Stimulated activated CD8-positive, alpha-beta memory T cell treated with anti-CD3 and anti-CD28 coated beads, Interleukin-2, amount 100 ng/mL, for 48 hours (primary cell): ENCODE results near the gene LAMA3.
A peak's percentile ranks its signal among the peaks of the same experiment; 100 is the strongest.

Source experiments
- DNase-seq, 2 donors: peaks; one replicate each; pipeline ENCODE4 v3.0.0-alpha.2; 2020; ENCODE audit warnings: low read depth in 2 of 2

The LAMA3 gene

DNA sequence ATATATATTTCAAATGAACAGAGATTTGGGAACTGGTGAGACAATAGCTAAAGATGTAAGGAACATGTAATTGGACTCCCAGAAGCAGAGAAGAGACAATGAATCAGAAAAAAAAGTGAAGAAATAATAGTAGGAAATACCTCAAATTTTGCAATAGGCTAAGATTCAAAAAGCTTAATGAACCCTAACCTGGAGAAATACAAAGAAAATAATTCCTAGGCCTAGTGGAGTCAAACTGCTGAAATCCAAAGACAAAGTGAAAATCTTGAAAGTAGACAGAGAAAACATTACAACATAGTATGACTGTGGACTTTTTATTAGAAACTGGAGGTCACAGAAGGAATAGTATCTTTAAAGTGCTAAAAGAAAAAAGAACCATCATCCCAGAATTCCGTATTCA lies 76.7 kb downstream of the LAMA3 start:
- DNase-seq, result no peak

DNA sequence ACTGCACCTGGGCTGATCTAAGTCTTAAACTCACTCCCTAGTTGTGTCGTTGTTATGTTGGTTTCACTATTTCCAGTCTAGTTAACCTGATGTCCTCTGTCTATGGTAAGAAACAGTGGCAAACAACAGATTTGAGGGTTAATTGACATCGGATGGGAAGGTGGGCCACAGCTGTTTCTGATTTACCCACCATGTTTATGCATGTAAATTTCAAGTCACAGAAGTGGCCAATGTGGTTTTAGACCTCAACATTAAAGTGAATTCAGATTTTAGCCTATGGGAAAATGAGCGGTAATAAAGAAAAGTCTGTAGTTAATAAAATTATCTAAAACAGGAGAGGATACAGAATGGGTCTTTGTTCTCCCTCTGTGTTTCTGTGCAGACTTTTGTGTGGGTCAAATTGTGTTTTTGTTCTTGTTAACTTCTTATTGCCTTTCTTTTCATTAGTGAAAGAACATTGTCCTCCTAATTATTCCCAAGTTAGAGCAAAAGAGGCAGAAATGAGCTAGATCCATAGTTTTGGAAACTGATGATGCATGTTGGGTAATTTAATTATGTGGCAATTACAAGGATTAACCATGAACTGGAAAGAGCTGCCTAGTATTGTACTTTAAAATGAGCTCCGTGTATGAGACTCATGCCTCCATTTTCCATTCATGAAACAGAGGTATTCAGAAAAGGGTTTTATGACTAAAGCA lies 83.2 kb downstream of the LAMA3 start:
- no peak for DNase-seq

DNA sequence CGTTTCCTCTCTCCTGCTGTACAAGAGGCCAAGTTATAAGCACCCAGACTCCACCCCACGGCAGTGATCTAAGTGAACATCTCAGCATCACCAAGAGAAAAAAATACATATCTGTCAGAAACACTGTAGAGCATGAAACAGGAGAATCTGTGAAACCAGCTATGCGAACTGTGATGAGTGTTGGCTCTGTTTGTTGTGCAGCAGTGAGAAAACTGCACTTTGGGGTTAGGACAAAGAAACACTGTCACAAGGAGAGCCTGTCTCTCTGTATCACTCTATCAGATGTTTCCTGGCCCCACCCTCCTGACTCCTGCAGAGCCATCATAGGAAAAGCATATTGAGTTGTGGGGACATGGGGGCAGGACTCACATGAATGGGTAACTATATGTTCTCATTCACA lies 87.1 kb downstream of the LAMA3 start:
- no peak for DNase-seq

DNA sequence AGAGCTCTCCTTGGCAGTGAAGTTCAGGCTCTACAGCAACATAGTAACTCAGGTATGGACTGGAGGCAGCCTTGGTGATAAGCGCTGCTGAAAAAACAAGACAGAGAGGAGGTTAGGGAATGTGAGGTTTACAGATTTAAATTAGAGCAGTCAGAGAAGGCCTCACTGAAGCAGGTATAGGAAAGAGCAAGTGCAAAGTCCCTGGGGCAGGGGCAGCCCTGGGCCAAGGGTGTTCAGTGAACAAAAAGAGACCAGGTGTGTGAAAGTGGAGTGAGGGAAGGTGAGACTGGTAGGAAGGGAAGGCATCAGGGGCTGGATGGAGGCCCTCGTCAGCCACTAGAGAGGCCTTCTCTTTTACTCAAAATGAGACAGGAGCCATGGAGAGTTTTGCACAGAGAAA lies 89.6 kb downstream of the LAMA3 start:
- DNase-seq, result no peak

DNA sequence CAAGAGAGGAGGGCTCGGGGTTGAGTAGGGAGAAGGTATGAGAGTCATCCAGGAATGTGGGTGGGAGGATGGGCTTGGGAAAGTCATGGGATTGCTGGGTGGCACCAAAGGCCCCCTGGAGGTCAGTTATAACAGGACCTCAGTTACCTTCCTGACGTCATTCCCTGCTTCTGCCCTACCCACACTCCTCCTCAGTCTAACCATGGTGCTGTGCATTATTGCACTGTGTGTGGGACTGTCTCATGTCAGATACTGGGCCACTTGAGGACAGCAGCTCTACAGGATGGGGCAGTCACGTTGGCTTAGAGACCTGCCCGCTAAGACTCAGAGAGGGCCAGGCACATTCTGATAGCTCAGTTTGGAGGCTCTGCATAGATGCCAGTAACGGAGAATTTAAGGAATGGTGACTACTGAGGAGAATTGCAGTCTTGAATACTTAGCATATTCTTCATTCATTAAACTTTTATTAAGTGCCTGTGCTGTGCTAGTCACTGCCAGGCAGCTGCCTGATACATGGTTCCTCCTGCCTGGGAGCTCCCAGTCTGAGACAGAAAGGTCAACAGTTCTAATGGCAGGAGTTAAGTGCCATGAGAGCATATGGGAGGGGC lies 90.5 kb downstream of the LAMA3 start:
- no peak for DNase-seq

DNA sequence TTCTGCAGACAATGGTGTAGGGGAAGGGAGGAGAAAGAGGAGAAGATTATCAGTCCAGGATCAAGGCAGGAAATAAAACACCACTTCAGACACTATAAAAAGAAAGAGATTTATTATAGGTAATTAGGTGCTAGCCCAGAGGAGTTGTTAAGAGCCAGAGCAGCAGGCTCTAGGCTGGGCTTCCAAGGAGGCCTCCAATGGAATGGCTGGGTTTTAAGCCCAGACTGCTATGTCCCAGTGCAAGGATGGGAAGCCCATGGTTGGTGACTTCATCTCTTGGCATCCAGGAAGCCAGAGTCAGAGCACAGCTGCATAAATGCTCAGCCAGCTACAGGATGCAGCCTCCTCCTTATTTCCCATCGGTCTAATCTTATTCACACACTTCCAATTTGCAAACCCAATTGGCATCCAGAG lies 95.6 kb downstream of the LAMA3 start:
- DNase-seq, result no peak

DNA sequence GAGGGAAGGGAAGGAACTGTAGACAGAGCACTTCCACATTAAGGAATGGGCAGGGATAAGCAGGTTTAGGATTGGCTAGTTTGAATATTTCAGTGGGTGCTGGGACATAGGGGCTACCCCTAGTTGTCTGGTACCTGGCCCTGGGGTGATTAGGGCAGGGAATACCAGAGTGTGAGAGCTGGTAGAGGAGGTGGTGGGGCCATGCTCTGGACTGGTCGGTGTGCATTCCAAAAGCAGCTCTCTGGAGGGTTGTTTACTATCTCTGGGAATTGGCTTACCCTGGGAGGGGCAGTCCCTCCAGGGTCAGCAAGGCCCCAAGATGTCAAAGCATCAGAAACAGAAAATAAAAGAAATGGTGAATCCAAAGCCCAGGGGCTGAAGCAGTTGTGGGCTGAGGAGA lies 103.8 kb downstream of the LAMA3 start:
- no peak for DNase-seq

DNA sequence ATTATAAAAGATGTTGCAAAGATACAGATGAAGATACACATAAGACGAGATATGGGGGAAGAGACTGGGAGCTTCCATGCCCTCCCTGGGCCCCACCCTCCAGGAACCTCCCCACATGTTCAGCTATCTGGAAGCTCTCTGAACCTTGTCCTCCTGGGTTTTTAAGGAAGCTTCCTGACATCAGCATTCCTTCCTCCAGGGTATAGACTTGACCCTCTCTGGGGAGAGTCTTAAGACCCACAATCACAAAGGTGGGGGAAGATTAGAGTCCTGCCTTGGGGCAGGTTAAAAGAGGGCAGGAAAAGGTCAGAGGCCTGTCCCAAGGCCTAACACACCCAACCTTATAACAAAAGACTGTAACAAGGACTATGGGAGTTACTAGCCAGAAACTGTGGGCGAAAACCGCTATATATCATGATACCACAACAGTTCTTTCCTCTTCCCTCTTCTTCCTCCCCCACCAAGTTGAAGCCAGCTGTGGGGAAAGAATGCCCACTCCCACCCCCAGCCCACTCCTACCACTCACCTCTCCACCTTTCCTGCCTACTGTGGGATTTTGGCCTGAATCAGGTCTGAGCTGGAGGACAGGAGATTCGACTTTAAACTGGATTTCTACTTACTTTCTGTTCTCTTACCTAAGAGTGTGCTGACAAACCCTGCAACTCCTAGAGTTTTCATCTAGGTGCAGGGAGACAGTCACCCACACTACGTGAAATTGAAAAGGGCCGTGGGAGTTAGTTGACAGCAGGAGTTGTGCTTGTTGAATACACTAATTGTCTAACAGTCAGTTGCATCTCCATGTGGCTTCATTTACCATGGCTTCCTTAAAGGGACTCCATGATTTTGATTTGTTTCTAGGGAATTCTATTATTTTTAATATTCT lies 105.0 kb downstream of the LAMA3 start:
- DNase-seq, result no peak

DNA sequence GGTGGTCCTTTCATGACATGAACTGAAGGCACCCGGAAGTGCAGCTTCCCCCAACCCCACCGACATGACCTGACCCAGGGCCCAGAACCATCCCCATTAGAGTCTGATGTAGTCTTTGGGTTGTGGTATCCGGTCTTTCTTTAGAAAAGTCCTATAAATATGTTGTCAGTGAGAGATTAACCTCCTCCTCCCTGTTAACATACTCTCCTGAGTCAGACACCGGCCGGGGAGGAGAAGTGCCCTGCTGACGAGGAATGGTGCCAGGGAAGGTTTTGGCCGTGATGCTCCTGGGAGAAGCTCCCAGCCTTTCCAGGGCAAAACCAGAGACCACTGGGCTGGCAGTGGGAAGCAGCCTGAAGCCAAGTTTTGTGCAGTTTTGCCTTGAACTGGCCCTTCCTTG lies 109.0 kb downstream of the LAMA3 start:
- no peak for DNase-seq

DNA sequence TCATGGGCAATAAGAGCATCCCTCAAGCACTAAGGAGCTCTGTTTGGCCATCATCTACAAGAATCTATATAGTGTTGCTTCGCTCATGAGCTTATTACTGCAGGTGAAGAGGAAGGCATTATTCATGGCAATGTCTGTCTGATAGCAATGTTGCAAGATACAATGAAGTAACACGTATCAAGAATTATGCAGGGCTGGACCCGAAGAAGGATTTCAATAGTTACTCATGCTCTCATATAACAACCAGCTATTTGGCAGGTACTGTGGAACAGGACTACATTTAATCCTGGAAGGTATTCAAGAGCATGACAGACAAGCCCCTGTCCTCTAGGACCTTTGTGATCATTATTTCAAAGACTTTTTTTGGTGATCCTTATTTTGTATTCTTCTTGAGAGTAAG lies 109.6 kb downstream of the LAMA3 start:
- DNase-seq, result no peak

DNA sequence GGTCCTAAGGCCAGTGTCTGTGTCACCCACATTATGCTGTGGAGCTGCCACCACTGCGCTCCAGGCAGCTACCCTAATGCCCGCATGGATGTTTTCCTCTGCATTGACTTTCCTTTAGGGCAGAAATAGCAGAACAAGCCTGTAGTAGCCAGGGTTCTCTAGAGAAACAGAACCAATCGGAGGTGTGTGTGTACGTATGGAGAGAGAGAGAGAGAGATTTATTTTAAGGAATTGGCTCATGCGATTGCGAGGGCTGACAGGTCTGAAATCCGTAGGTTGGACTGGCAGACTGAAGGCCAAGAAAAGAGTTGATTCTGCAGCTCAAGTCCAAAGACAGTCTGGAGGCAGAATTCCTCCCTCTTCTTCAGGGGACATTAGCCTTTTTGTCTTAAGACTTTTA lies 110.3 kb downstream of the LAMA3 start:
- no peak for DNase-seq

DNA sequence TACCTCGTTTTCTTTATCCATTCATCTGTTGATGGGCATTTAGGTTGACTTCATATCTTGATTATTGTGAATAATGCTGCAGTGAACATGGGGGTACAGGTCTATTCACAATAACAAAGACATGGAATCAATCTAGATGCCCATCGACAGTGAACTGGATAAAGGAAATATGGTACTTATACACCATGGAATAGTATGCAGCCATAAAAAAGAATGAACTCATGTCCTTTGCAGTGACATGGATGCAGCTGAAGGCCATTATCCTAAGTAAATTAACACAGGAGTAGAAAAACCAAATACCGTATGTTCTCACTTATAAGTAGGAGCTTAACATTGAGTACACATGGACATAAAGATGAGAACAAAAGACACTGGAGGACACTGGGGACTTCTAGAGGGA lies 111.6 kb downstream of the LAMA3 start:
- DNase-seq, result no peak

DNA sequence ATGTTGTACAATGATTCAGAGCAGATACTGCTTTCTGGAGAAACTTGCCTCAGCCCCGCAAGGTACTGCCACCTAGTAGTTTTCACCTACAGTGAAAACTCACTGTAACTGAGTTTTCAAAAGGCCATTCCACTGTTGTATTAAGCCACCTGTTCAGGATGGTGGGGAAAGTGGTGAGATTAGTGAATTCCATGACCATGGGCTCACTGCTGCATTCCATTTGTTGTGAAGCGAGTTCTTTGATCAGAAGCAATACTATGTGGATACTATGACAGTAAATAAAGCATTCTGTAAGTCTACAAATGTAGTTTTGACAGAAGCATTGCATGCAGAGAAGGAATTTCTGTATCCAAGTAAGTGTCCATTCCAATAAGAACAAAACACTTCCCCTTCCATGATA lies 113.6 kb downstream of the LAMA3 start:
- DNase-seq, result no peak

DNA sequence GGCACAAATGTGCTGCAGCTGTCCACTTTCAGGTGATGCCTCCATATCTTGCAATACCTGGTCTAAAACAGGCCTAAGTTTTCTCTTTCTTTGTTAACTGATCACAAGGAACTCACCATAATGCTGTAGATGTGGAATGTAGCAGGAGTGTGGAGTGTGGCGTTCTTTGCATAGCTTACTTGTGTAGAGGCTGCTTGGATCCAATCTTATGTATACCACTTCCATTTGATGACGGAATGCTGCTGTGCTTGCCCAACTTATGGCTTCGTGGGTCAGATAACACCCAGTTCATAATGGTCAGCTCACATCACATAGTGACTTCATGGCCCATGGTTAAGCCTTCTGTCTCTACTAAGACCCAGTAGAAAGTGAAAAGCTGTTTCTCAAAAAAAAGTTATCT lies 114.5 kb downstream of the LAMA3 start:
- DNase-seq, result no peak

DNA sequence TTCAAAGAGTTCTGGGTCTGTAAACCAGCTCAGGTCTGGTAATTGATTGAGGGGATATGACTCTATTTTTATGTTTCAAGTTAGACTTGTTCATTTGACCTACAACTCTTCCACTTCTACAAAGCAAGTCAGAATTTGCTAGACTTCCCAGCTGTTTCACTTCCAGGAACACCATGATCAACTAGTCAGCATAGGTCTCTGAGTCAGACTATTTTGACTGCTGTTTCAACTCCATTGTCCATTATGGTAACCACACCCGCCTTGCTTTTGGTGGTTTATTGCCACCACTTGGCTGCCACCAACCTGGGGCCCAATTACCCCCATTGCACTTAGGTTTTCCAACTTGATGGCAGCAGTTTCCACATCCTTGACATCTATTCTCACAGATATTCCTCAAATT lies 116.6 kb downstream of the LAMA3 start:
- no peak for DNase-seq

DNA sequence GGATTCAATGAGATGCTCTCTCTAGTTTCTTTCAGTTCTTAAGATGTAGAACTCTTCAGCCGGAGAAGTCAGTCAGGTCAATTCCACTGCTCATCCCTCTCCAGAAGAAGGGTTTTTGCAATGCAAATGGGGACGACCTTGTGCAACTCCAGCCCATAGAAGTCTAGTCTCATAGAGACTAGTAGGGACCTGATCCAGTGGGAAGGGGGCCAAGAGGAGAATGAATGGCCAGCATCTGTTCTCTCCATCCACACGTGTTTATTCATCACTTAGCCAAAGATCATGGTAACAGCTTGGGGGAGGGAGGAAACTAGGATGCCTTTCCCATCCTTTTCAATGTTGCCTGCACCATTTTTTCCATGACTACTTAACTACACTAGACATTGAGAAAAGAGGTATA lies 120.2 kb downstream of the LAMA3 start:
- DNase-seq, result no peak

DNA sequence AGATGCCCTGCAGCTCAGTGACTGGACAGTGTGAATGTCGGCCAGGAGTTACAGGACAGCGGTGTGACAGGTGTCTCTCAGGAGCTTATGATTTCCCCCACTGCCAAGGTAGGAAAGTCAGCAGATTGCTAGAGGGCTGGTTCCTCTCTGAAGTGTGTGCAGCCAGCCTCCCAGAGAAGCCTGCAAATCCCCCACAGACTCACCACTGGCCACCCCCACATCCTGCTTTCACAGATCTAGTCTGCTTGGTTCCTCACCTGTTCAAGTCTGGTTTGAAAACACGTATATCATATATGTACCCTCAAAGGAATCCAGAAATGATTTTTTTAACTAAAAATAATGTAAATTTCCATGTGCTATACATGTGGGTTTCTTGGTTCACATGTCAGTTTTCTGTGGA lies 121.1 kb downstream of the LAMA3 start:
- DNase-seq, result peak in 1 of 2 donors; percentile 20

DNA sequence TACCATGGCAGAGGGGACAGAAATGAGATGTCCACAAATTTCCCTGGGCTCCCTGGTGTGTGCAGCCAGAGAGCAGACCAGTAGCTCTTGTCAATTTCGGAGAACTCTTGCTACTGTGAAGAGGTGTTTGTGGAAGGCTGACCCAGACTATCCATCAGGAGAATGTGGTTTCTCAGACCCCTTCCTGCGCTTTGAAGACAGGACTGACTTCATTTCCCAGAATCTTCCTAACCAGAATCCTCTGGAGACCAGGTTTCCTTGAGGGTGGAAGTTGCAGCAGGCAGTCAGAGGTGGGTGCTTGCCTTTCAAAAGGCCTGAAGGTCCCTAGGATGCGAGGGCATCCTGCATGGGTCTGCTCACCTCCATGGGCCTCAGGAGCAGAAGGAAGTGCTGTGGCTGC lies 121.9 kb downstream of the LAMA3 start:
- no peak for DNase-seq

DNA sequence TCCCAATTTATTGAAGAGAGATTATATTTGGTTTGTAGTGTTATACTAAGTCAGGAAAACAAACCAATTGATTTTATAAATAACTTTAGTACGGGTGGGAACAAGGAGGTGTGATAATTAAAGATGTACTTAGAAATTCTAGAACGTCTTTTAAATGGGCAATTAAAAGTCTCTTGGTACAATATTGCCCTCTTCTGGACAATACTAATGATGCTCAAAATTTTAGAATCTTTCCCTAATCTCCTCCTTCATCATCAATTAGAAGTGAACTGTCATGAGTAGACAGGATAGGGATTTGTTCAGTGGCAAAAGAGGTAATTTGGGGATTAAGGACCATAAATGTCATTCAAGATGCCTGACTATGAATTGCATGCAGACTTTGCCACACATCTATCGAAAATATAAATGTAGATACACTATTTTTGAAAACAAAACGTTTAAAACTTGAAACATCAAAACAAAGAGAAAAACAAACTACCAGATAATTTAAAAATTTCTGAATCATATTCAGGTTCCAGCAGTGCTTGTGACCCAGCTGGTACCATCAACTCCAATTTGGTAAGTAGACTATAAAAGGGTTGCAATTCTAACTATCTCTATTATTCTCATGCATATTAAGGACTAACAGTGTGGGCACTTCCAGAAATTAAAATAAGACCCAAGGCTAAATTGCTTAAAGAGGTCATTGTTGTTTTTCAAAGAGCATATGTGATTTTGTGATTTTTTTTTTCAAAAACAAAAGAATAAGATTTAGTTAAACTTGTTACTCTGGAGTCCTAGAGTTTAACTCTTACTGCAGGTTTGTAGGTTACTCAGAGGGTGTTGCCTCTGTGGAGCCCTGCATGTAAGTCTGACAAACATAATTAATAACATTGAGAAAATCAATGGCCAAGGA lies 123.5 kb downstream of the LAMA3 start:
- no peak for DNase-seq

DNA sequence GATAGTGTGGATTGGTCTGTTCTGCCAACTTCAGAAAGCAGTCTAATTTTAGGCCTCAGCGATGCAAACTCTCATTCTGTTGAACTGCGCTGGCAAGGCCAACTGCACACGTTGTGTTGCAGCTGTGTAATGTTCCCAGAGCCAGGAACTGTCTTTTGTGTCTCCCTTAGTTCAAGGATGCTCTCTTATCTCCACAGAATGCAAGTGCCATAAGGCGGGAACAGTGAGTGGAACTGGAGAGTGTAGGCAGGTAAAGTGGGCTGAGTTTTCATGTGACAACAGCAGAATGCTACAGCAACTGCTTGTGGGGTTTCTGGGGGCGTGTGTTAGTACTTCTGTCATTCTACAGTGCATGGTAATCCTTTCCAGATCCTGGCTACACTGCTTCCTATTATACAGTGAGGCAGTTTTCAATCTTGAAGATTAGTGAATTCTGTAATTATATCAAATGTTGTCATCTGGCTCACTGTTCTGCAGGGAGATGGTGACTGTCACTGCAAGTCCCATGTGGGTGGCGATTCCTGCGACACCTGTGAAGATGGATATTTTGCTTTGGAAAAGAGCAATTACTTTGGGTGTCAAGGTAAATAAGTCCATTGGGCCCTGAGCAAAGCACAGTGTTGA lies 125.8 kb downstream of the LAMA3 start:
- no peak for DNase-seq

DNA sequence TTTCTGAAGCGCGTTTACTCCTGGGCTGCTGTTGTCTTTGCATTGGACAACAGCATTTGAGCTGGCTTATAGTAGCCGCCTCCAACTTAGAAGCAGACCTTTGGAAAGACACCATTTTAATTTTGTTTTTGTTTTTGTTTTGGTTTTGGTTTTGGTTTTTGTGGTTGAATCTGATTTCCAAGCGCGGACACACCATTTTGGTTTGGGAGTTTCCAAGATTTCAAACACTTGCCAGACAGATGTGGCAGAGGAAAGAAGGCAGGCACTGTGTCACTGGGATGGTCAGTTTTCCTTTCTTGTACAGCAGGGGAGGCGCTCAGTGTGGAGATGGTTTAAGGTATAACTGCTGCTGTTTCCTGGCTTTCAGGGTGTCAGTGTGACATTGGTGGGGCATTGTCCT lies 126.8 kb downstream of the LAMA3 start:
- no peak for DNase-seq

DNA sequence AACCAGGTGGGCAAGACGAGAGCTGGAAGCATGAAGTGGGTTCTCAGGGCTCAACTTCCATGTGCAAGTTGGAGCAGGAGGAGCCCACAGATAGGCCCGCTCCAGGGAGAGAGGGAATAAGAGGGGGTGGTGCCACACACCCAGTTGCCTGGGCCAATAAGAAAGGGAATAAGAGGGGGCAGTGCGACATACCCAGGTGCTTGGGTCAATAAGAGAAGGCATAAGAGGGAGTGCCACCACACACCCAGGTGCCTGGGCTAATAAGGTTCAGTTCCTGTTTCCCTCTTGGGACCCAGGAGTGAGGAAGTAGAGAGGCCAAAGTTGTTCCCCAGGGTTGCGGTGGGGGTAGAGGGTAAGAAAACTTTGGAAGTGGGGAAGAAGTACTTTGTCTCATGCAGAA lies 127.5 kb downstream of the LAMA3 start:
- DNase-seq, result no peak
